Measurements from ENCODE around the gene CDH23. TPM values are rescaled to one million over a fixed set of nuclear protein-coding genes. Genes with fewer than 3 reads are reported as not detected.

Gene CDH23
- total and polyA plus RNA-seq, 10 of the 15 experiments (the other 5 are each of a cell fraction or from before 2014, with no cell fraction given), result 0.09 to 0.40 (median 0.15) TPM; not detected in 1

DNA sequence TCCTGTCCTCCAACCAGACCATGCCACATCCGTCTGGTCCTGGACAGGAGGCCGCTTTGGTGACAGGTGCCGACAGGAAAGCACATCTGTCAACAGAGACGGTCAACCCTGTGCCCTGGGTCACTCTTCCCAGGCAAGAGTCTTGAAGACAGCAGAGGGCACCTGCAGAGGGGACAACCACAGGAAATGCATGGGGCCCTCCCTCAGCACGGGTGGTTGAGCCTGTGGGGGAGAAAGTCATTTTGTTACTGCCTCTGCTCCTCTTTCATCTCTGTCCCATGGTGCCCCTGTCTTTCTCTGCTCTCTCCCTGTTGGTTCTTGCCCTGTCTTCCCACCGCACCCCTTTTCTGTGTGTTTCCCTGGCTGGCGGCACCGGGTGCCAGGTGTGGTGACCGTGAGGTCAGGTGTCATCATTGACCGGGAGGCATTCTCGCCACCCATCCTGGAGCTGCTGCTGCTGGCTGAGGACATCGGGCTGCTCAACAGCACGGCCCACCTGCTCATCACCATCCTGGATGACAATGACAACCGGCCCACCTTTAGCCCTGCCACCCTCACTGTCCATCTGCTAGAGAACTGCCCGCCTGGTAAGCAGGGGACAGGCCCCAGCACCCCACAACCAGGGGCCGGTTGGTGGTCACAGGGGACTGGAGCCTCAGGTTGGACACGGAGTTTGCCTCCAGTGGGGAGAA is 394.2 kb downstream of the CDH23 start:
- CTCF ChIA-PET, result interaction anchor here (1.4 kb wide), 1 partner anchor 106 kb away, joined by 5 read pairs; no protein-coding TSS in a partner anchor
- H3K4me2 ChIP-seq (ENCODE audit: control insufficient read depth, insufficient read depth), result peak overlapping the region; percentile 62
- TF ChIP-seq BHLHE40 (IDR thresholded peaks at IDR 0.05; ENCODE audit: borderline replicate concordance in 1 of 2, low read depth in 2 of 2, low read length in 1 of 2) (0 out of 4 replicates have a peak, but pooled peaks of 1 of the 2 experiments have one; percentile 22), SMC3 (IDR thresholded peaks at IDR 0.05; ENCODE audit: borderline replicate concordance, low read length) (peak; percentile 8; the same call in 1 of the 2 replicates), SP1 (IDR thresholded peaks at IDR 0.05; ENCODE audit: low read depth, low read length) (peak; percentile 26), EZH2 (IDR thresholded peaks at IDR 0.05; ENCODE audit: borderline replicate concordance, control insufficient read depth, low read depth, low read length) (no peak), TAF1 (IDR thresholded peaks at IDR 0.05; ENCODE audit: borderline replicate concordance, low read depth, low read length) (no peak), MTA2 (IDR thresholded peaks at IDR 0.05; ENCODE audit: low read depth) (no peak), YBX1 (IDR thresholded peaks at IDR 0.05) (no peak), BCL11A (IDR thresholded peaks at IDR 0.05; ENCODE audit: low read depth, low read length) (peak; percentile 46; the same call in 1 of the 2 replicates), WRNIP1 (IDR thresholded peaks at IDR 0.05; ENCODE audit: borderline replicate concordance, low read depth, low read length) (no peak), TCF12 (IDR thresholded peaks at IDR 0.05; ENCODE audit: low read depth, low read length) (peak; percentile 66; the same call in 1 of the 2 replicates), MTA3 (IDR thresholded peaks at IDR 0.05; ENCODE audit: borderline replicate concordance, low read length) (peak; percentile 29; the same call in 1 of the 2 replicates), FOXM1 (IDR thresholded peaks at IDR 0.05; ENCODE audit: low read depth, low read length) (0 out of 2 replicates have a peak, but pooled peaks have one; percentile 29), MEF2B (IDR thresholded peaks at IDR 0.05; ENCODE audit: partially characterized antibody, poor library complexity, severe bottlenecking) (no peak), RAD21 (IDR thresholded peaks at IDR 0.05; ENCODE audit: insufficient read depth, low read depth, low read length) (no peak), ZNF24 (IDR thresholded peaks at IDR 0.05) (no peak), NFIC (IDR thresholded peaks at IDR 0.05; ENCODE audit: low read depth, low read length) (no peak), IKZF1 (conservative IDR thresholded peaks at IDR 0.05) (no peak), IRF4 (IDR thresholded peaks at IDR 0.05; ENCODE audit: low read depth, low read length) (peak; percentile 68; the same call in 1 of the 2 replicates), YY1 (IDR thresholded peaks at IDR 0.05; ENCODE audit: low read depth, low read length) (no peak)
- TF ChIP-seq, protein P1, sequence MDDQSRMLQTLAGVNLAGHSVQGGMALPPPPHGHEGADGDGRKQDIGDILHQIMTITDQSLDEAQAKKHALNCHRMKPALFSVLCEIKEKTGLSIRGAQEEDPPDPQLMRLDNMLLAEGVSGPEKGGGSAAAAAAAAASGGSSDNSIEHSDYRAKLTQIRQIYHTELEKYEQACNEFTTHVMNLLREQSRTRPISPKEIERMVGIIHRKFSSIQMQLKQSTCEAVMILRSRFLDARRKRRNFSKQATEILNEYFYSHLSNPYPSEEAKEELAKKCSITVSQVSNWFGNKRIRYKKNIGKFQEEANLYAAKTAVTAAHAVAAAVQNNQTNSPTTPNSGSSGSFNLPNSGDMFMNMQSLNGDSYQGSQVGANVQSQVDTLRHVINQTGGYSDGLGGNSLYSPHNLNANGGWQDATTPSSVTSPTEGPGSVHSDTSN (IDR thresholded peaks at IDR 0.05; ENCODE audit: insufficient replicate concordance, low read depth, low read length), result no peak
- TF ChIP-seq, protein P2, sequence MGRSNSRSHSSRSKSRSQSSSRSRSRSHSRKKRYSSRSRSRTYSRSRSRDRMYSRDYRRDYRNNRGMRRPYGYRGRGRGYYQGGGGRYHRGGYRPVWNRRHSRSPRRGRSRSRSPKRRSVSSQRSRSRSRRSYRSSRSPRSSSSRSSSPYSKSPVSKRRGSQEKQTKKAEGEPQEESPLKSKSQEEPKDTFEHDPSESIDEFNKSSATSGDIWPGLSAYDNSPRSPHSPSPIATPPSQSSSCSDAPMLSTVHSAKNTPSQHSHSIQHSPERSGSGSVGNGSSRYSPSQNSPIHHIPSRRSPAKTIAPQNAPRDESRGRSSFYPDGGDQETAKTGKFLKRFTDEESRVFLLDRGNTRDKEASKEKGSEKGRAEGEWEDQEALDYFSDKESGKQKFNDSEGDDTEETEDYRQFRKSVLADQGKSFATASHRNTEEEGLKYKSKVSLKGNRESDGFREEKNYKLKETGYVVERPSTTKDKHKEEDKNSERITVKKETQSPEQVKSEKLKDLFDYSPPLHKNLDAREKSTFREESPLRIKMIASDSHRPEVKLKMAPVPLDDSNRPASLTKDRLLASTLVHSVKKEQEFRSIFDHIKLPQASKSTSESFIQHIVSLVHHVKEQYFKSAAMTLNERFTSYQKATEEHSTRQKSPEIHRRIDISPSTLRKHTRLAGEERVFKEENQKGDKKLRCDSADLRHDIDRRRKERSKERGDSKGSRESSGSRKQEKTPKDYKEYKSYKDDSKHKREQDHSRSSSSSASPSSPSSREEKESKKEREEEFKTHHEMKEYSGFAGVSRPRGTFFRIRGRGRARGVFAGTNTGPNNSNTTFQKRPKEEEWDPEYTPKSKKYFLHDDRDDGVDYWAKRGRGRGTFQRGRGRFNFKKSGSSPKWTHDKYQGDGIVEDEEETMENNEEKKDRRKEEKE (IDR thresholded peaks at IDR 0.05), result no peak

More for the DNA sequence above, 394.2 kb downstream of the CDH23 start:
- Histone ChIP-seq H3K36me3 (ENCODE audit: control insufficient read depth in 2 of 2, insufficient read depth in 2 of 2, low read length in 1 of 2) (no peaks in the 10 kb centered on the region), H3K27me3 (replicated peaks in 1 of 2; ENCODE audit: control insufficient read depth in 2 of 2, insufficient read depth in 2 of 2, low read length in 1 of 2) (no peaks in the 10 kb centered on the region; a peak in 1 of 4 replicates), H3K4me1 (ENCODE audit: control insufficient read depth, insufficient read depth, low read length) (peaks cover 10% of the 10 kb centered on the region), H4K20me1 (ENCODE audit: control insufficient read depth, insufficient read depth) (no peaks in the 10 kb centered on the region), H3K9me3 (replicated peaks; ENCODE audit: control insufficient read depth, insufficient read depth, low read length) (no peaks in the 10 kb centered on the region; the same call in 2 of the 3 replicates), H3K27ac (ENCODE audit: control insufficient read depth, insufficient read depth) (no peak overlapping the region), H2AFZ (ENCODE audit: control insufficient read depth, low read depth, low read length) (no peak overlapping the region), H3K79me2 (ENCODE audit: control insufficient read depth, insufficient read depth, low read length) (no peaks in the 10 kb centered on the region), H3K4me3 (no peak overlapping the region), H3K9ac (ENCODE audit: control insufficient read depth, insufficient read depth, low read length) (no peak overlapping the region)
- intact Hi-C loops (cut with micrococcal nuclease; ENCODE audit: unreplicated experiment) (no loop called here), in situ Hi-C loops (cut with MboI) (no loop called here)
- FAIRE-seq, result no peak
- SMC1A ChIA-PET (ENCODE audit: uncharacterized antibody, unreplicated experiment), result no interaction called here
- BruUV-seq (replicated peaks), result no TSS peak
- ATAC-seq, result peak; percentile 94
- no peak for DNase-seq (ENCODE audit: low read depth, low spot score)
- WGBS (ENCODE audit: insufficient coverage, insufficient replicate concordance, low lambda C conversion rate, missing lambda C conversion rate), result 5% methylated on average over 17 of the region's 17 CpGs
- RAD21 ChIA-PET (ENCODE audit: unreplicated experiment), result no interaction called here
- POLR2A ChIA-PET, result no interaction called here

All from GM12878 (cell line).